Sigmoid colon (tissue), 7 donors: ENCODE data around the gene GLYR1. TPM values are rescaled to one million over a fixed set of nuclear protein-coding genes. Genes with fewer than 3 reads are reported as not detected.
A peak's percentile ranks its signal among the peaks of the same experiment; 100 is the strongest.

Experiments
- DNase-seq: peaks from one replicate; pipeline ENCODE4 v3.0.0-alpha.2; 2019
- H3K27ac ChIP-seq, 4 donors: fragments of 200-600 bp; sonication (generic); one replicate each; pipeline ENCODE4 v1.5.1; 2016 to 2019; ENCODE audit warnings: mild to moderate bottlenecking in 1 of 4
- H3K27me3 ChIP-seq, 3 donors: fragments of 200-600 bp; sonication (generic); one replicate each; pipeline ENCODE4 v1.5.1; 2019; ENCODE audit warnings: mild to moderate bottlenecking in 1 of 3
- H3K36me3 ChIP-seq, 4 donors: fragments of 200-600 bp; sonication (generic); one replicate each; pipeline ENCODE4 v1.5.1; 2016 to 2019
- H3K4me1 ChIP-seq, 4 donors: fragments of 200-600 bp; sonication (generic); one replicate each; pipeline ENCODE4 v1.5.1; 2017 to 2019
- H3K4me3 ChIP-seq, 4 donors: fragments of 200-600 bp; sonication (generic); one replicate each; pipeline ENCODE4 v1.5.1; 2017 to 2019; ENCODE audit warnings: mild to moderate bottlenecking in 2 of 4, moderate library complexity in 1 of 4
- H3K9me3 ChIP-seq, 4 donors: fragments of 200-600 bp in 3 of 4; sonication (generic) in 3 of 4; one replicate each; pipeline versions ENCODE4 v1.5.1 to v1.6.1; 2013 to 2019
- EP300 ChIP-seq, 4 donors: sonication (generic); formaldehyde crosslinking; IDR thresholded peaks; one replicate each; pipeline ENCODE4 v1.6.1; 2017; ENCODE audit warnings: antibody characterized with exemption in 4 of 4
- POLR2A ChIP-seq, 2 donors: fragments of 450-650 bp; IDR thresholded peaks; one replicate each; pipeline ENCODE4 v1.6.1; 2016; ENCODE audit warnings: antibody characterized with exemption in 2 of 2, mild to moderate bottlenecking in 2 of 2, moderate library complexity in 2 of 2
- POLR2AphosphoS5 ChIP-seq, 4 donors: sonication (generic); formaldehyde crosslinking; IDR thresholded peaks; one replicate each; pipeline ENCODE4 v1.6.1; 2017; ENCODE audit warnings: antibody characterized with exemption in 4 of 4
- WGBS, 2 donors: extraction: QIAGEN DNeasy Blood & Tissue Kit; methylation state at CpG; one replicate each; pipeline ENCODE4 v1.1.7; 2013; 5-methylcytosine and 5-hydroxymethylcytosine counted together
- intact Hi-C: fragments of 100-400 bp; cut with DNase I; formaldehyde crosslinking; loops from one replicate; pipeline ENCODE4 v1.15.1; 2023
- polyA plus RNA-seq, 3 donors: library from polyadenylated mRNA; stranded (reverse); fragments of 200-250 nt; gene quantifications; one replicate each; pipeline ENCODE4 v1.2.3, GENCODE V29; 2013
- total RNA-seq, 4 donors: library from RNA; depleted of rRNA; stranded (reverse); fragments of >200 nt; gene quantifications; one replicate each; pipeline ENCODE4 v1.1.0, GENCODE V29; 2016
- TF ChIP-seq, protein P1 (sequence below), 4 experiments: fragments of 450-650 bp in 3 of 4; fragments of 200-600 bp in 1 of 4; IDR thresholded peaks; one replicate each; pipeline ENCODE4 v1.5.1; 2016 to 2019; ENCODE audit warnings: antibody characterized with exemption in 4 of 4, mild to moderate bottlenecking in 3 of 4, moderate library complexity in 2 of 4
- donor health status: healthy with polysubstance abuse.
- donor health status: Bipolar disorder and iron deficiency.
- donor health status: healthy.

Gene GLYR1
- total and polyA plus RNA-seq, 7 donors: 48.0 to 70.5 (median 59.9) TPM

GRCh38 chr16:4859900-4860255 lies 12.8 kb upstream of the GLYR1 start:
- DNase-seq: no peak
- 92 to 93% methylated on average over 10 of the region's 10 CpGs for WGBS, 2 donors
- Histone ChIP-seq H3K4me1 (peaks cover 0 to 3% (median 0%) of the 10 kb centered on the region in 4 donors), H3K36me3 (peaks cover 36 to 82% (median 42%) of the 10 kb centered on the region in 4 donors), H3K27me3 (no peaks in the 10 kb centered on the region), H3K9me3 (no peaks in the 10 kb centered on the region), H3K27ac (peak overlapping the region in 1 of 4 donors; percentile 14), H3K4me3 (no peak overlapping the region)
- intact Hi-C loops: no loop called here
- TF ChIP-seq, protein P1, sequence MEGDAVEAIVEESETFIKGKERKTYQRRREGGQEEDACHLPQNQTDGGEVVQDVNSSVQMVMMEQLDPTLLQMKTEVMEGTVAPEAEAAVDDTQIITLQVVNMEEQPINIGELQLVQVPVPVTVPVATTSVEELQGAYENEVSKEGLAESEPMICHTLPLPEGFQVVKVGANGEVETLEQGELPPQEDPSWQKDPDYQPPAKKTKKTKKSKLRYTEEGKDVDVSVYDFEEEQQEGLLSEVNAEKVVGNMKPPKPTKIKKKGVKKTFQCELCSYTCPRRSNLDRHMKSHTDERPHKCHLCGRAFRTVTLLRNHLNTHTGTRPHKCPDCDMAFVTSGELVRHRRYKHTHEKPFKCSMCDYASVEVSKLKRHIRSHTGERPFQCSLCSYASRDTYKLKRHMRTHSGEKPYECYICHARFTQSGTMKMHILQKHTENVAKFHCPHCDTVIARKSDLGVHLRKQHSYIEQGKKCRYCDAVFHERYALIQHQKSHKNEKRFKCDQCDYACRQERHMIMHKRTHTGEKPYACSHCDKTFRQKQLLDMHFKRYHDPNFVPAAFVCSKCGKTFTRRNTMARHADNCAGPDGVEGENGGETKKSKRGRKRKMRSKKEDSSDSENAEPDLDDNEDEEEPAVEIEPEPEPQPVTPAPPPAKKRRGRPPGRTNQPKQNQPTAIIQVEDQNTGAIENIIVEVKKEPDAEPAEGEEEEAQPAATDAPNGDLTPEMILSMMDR (IDR thresholded peaks at IDR 0.05): no peak
- TF ChIP-seq EP300 (IDR thresholded peaks at IDR 0.05) (no peak), POLR2A (IDR thresholded peaks at IDR 0.05) (no peak), POLR2AphosphoS5 (IDR thresholded peaks at IDR 0.05) (no peak)

GRCh38 chr16:4859190-4859899 lies 12.3 kb upstream of the GLYR1 start:
- 87 to 91% methylated on average over 17 of the region's 17 CpGs for WGBS, 2 donors
- Histone ChIP-seq H3K27me3 (no peaks in the 10 kb centered on the region), H3K9me3 (no peaks in the 10 kb centered on the region), H3K4me1 (peaks cover 0 to 3% (median 0%) of the 10 kb centered on the region in 4 donors), H3K36me3 (peaks cover 36 to 86% (median 45%) of the 10 kb centered on the region in 4 donors), H3K27ac (peak overlapping the region in 1 of 4 donors; percentile 41), H3K4me3 (no peak overlapping the region)
- DNase-seq: no peak
- intact Hi-C loops: no loop called here
- TF ChIP-seq EP300 (IDR thresholded peaks at IDR 0.05): no peak
- no peak for TF ChIP-seq POLR2AphosphoS5 (IDR thresholded peaks at IDR 0.05)
- no peak for TF ChIP-seq POLR2A (IDR thresholded peaks at IDR 0.05)
- TF ChIP-seq, protein P1 (IDR thresholded peaks at IDR 0.05): no peak

- Histone ChIP-seq H3K4me3 (no peak overlapping the region), H3K9me3 (no peaks in the 10 kb centered on the region), H3K27me3 (no peaks in the 10 kb centered on the region), H3K27ac (no peak overlapping the region), H3K4me1 (peaks cover 0 to 19% (median 10%) of the 10 kb centered on the region in 4 donors), H3K36me3 (peaks cover 27 to 78% (median 40%) of the 10 kb centered on the region in 4 donors)
- WGBS, 2 donors: 92 to 95% methylated on average over 2 of the region's 2 CpGs
- no peak for TF ChIP-seq POLR2A (IDR thresholded peaks at IDR 0.05)
- TF ChIP-seq EP300 (IDR thresholded peaks at IDR 0.05): no peak
- no peak for TF ChIP-seq POLR2AphosphoS5 (IDR thresholded peaks at IDR 0.05)
- TF ChIP-seq, protein P1 (IDR thresholded peaks at IDR 0.05): no peak
- intact Hi-C loops: no loop called here
- no peak for DNase-seq
These were observed 8.7 kb upstream of the GLYR1 start for GRCh38 chr16:4855804-4856203.

DNA sequence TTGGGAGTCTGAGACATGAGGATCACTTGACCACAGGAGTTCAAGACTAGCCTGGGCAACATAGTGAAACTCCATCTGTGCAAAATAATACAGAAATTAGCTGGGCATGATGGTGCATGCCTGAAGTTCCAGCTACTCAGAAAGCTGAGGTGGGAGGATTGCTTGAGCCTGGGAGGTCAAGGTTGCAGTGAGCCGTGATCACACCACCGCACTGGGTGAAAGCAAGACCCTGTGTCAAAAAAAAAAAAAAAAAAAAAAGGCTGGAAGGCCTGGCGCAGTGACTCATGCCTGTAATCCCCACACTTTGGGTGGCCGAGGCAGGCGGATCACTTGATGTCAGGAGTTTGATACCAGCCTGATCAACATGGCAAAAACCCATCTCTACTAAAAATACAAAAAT lies 8.3 kb upstream of the GLYR1 start:
- intact Hi-C loops: no loop called here
- TF ChIP-seq POLR2AphosphoS5 (IDR thresholded peaks at IDR 0.05) (no peak), POLR2A (IDR thresholded peaks at IDR 0.05) (no peak), EP300 (IDR thresholded peaks at IDR 0.05) (no peak)
- TF ChIP-seq, protein P1 (IDR thresholded peaks at IDR 0.05): no peak
- Histone ChIP-seq H3K4me3 (no peak overlapping the region), H3K9me3 (no peaks in the 10 kb centered on the region), H3K4me1 (peaks cover 0 to 22% (median 13%) of the 10 kb centered on the region in 4 donors), H3K27ac (no peak overlapping the region), H3K27me3 (no peaks in the 10 kb centered on the region), H3K36me3 (peaks cover 24 to 74% (median 35%) of the 10 kb centered on the region in 4 donors)
- no peak for DNase-seq
- 96 to 98% methylated on average over 5 of the region's 5 CpGs for WGBS, 2 donors
